ENCODE data around the gene TBC1D14.
"Not testable (repeated sequence)": the region's sequence is repeated elsewhere in the genome, so short reads cannot be mapped to it uniquely, and the experiment has no call there.

The TBC1D14 gene

DNA sequence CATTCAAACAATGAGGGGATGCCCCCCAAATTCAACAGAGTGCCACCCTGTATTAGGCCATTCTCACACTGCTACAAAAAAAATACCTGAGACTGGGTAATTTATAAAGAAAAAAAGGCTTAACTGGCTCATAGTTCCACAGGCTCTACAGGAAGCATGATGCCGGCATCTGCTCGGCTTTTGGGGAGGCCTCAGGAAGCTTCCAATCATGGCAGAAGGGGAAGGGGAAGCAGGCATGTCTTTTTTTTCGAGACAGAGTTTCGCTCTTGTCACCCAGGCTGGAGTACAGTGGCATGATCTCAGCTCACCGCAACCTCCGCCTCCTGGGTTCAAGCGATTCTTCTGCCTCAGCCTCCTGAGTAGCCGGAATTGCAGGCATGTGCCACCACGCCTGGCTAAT, 18.7 kb upstream of the TBC1D14 start:
- DNase-seq, result not testable (repeated sequence)

DNA sequence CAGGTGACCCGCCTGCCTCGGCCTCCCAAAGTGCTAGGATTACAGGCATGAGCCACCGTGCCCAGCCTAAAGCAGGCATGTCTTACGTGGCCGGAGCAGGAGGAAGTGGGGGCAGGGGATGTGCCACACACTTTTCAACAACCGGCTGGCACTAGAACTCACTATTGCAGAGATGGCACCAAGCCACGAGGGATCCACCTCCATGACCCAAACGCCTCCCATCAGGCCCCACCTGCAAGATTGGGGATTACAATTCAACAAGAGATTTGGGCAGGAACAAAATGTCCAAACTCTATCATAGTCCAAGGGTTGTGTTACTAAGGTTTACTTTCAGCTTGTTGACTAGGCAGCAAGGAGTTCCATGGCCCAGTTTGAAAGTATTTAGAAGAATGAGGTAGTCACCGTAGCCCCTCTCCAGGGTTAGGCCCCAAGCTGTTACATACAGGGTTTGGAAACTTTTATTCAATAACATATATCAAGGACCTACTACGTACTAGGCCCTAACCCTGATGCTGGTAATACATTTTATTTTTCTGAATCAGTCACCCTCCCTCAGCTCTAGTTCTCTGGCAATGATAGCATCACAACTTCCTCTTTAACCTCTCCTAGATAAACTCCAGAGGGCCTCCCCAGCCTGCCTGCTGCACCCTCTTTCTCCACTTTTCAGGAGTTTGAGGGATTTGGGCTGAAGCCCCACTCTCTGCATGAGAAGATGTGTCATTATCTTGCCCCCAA, 18.0 kb upstream of the TBC1D14 start:
- DNase-seq, result no peak

DNA sequence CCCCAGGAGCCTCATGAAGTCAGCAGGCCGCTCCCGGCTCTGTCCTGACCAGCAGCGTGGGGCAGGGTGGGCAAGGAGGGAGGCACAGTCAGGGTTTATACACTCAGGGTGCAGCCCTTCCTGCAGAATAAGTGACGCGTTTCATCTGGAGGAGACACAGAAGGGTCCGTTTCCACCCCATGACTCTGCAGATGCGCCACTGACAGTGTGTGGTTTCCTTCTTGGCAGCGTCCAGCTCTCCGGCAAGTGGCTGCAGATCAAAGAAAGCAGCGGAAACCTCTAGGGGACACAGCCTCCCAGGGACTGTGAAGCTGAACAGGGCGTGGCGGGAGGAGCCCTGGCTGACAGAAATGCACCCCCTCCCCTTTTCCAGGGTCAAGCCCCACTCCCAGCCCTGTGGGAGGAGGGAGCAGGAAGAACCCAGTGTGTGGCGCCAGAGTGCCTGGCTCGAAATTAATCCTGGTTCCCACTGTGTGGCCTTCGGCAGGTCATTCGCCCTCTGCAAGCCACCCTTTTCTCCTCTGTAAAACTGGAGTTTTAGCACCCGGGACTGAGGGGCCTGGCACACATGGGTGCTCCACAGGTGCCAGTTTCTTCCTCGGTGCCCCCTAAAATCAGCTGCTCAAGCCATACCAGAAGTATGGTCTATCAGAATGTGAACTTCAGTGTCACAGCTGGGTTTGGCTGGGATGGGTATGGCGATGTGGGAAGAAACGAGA, 17.3 kb upstream of the TBC1D14 start:
- DNase-seq, result peak; percentile 56

DNA sequence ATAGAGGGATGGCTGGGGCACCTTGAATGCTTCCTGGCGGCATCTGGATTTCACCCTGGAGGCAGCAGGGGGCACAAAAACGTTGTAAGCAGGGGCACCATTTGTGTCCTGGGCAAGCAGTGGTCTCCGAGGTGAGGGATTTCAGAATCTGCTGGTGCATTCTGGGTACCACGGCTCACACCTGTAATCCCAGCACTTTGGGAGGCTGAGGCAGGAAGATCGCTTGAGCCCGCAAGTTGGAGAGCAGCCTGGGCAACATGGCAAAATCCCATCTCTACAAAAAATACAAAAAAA, 16.8 kb upstream of the TBC1D14 start:
- no peak for DNase-seq

DNA sequence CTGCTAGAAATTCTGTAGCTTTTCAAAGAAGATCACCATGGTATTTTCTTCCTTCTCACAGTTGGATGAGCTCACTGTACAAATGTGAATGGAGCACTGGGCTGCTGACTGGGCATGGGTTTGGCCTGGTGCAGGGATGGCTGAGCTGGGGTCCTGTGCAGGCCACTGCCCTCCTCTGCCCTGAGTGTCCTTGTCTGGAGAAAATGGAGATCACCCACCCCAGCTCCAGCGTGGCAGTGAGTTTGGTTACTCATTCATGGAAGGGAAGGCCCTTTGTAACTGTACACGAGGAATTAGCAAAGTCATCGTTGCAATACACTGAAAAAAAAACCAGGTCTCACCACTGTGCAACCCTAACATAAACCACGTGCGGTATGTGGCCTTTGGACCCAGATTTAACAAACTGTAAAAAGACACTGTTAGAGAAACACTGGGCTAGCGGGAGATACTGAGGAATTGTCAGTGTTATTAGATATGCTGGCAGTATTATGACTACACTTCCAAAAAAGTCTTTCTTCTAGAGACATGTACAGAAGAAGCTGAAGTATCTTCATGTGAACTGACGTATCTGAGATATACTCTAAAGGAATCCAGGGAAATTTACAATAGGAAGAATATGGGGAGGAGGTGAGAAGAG, 16.1 kb upstream of the TBC1D14 start:
- DNase-seq, result no peak

DNA sequence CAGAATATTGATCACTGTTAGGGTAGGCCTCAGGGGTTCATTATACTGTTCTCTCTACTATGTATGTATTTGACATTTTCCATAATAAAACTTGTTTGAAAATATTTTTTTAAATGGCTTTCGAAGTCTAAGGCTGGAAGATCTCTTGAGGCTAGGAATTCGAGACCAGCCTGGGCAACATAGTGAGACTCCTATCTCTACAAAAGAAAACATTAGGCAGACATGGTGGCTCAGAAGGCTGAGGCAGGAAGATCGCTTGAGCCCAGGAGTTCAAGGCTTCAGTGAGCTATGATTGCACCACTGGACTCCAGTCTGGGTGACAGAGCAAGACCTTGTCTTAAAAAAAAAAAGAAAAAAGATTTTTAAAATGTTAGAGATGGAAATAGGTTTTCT, 15.5 kb upstream of the TBC1D14 start:
- no peak for DNase-seq

DNA sequence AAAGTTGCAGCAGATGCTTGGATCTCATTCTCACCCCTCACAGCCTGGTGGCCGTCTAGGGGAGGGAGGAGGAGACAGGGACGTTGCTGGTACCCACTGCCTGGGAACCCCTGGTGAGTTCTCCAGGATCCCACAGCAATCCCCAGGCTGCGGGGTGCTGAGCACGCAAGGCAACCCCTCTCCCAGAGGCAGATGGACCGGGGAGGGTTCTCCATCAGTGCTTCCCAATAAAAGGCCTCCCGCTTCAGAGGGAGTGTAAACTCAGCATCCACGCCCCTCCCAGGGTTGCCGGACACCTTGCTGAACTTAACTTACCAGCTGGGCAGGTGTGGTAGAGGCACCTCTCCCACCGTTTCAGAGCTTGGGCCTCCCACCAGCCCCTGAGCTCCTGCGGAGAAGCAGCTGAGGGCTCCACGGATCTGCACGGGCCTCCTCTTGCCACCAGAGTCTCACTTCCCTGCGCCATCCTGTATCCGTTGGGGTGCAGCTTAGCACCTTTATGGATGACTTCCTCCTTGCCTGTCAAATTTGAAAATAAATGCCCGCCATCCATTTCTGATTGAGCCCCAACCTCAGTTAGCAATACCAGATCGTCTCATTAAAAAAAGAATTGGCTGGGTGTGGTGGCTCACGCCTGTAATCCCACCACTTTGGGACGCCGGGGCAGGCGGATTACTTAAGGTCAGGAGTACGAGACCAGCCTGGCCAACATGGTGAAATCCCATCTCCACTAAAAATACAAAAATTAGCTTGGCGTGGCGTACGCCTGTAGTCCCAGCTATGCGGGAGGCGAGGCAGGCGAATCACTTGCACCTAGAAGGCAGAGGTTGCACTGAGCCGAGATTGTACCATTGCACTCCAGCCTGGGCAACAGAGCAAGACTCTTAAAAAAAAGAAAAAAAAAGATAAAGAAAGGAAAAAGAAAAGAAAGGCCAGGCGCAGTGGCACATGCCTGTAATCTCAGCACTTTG, 14.8 kb upstream of the TBC1D14 start:
- no peak for DNase-seq

DNA sequence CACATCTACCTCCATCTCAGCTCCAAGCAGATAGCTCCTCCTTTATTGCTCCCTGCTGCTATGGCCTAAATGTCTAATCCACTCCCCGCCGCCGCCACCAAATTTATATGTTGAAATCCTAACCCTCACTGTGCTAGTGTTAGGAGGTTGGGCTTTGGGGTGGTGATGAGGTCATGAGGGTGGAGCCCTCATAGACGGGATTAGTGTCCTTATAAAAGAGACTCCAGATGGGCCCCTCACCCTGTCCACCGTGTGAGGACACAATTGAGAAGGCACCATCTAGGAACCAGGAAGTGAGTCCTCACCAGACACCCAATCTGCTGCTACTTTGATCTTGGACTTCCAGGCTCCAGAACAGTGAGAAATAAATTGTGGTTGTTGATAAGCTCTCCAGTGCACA, 13.6 kb upstream of the TBC1D14 start:
- no peak for DNase-seq

DNA sequence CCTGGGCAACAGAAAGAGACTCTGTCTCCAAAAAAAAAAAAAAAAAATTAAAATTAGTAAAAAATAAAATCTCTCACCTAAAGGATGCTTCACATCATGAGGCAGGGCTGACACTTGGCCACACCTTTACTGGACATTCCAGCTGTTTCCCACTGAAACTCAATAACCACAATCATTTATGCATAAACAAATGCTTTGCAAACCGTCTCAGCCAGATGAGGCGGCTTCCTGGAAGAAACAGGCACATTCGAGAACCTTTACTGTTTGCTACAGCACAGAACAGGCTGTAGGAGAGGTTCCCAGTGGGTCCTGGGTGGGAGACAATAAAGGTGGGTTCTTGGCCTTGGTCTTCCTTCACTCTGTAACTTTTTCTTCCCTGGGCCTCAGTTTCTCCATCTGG, 10.9 kb upstream of the TBC1D14 start:
- no peak for DNase-seq

DNA sequence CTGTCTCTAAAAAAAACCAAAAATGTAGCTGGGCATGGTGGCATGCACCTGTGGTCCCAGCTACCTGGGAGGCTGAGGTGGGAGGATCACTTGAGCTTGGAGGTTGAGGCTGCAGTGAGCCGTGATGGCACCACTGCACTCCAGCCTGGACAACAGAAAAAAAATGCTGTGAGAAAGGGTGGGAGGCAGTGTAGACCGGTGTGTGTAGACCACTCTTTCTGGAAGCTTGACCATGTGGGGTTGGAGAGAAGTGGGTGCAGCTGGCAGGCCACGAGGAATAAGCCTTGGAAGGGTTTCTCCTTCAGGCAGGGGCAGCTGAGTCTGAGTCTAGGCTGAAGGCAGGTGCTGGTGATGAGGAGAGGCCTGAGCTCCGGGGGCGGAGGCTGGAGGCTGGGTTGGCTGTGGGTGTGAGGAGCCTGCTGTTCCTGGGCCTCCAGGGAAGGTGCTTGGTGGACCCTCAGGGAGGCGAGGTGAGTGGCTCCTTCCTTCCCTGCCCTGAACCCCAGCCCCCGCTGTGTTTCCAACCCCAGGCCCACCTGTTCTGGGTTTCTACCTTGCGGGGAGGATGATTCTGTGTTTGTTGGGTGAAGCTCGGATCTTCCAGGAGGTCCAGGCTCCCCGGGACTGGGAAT, 9.3 kb upstream of the TBC1D14 start:
- no peak for DNase-seq

DNA sequence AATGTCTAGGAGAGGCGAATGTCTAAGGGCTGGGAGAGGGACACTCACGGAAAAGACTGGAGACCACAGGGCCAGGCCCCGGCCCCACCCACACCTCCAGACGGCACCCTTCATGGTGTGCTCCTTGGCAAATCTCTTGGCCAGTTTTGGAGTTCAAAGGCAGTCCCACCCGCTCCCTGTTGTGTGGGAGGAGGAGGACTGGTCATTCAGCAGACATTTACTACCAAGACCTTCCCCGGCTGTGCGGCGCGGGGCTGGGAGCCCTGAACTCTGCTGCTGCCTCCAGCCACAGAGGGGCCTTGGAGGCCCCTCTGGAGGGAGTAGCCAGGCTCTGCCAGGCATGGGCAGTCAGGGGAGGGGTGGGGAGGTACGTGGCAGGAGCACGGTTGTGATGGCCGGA, 8.7 kb upstream of the TBC1D14 start:
- DNase-seq, result no peak

DNA sequence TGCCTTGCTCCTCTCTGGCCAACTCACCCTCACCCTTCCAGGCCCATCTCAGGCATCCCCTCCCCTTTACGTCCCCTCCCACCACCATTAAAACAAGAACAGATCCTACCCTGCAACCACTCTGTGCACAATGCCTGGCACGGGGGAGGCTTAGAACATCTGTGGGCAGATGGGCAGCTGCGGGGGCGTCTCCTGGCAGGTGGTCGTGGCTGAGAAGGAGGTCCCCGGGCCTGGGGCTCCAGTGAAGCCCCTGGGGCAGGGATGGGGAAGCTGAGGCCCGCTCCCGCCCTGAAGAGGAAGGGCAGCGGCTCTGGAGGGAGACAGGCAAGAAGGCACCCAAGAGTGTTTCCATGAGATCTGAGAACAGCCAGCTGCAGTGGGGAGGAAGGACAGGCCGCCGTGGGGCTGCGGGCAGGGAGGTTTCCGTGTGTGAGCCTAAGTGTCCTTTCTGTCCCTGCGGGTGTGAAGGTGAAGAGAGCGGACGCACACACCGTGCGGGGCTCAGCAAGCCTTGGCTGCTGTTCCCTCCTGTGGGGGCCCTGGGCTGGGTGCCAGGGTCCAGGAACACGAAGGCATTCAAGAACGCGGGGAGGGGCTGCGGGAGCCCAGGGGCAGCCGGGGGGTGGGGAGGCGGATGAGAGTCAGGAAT, 7.8 kb upstream of the TBC1D14 start:
- DNase-seq, result no peak

DNA sequence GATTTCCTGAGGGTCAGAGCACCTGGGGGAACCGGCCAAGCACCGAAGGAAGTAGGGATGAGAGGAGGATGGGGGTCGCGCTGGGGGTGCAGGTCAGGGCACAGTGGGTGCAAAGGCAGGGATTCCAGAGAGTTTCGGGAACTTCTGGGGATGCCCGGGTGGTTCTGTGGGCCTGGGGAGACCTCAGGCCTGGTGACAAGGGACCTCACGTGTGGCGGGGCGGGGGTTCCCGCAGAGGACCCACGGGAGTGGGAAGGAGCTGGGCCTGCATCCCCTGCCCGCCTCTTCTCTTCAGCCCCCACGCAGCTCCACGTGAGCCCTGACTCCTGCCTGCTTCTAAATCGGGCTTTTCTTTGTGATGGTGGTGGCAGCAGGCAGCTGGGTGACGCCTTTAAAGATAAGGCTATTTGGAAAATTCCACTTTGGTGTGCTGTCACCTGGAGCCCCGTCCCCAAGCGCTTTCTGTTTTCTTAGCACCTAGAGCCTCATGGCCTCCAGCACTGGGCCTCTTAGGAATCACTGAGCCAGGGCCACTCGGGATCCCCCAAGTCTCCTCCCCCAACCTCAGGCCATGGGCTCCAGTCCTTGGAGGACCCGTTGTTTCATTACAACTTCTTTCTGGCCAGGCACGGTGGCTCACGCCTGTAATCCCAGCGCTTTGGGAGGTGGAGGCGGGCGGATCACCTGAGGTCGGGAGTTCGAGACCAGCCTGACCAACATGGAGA, 7.1 kb upstream of the TBC1D14 start:
- DNase-seq, result no peak

DNA sequence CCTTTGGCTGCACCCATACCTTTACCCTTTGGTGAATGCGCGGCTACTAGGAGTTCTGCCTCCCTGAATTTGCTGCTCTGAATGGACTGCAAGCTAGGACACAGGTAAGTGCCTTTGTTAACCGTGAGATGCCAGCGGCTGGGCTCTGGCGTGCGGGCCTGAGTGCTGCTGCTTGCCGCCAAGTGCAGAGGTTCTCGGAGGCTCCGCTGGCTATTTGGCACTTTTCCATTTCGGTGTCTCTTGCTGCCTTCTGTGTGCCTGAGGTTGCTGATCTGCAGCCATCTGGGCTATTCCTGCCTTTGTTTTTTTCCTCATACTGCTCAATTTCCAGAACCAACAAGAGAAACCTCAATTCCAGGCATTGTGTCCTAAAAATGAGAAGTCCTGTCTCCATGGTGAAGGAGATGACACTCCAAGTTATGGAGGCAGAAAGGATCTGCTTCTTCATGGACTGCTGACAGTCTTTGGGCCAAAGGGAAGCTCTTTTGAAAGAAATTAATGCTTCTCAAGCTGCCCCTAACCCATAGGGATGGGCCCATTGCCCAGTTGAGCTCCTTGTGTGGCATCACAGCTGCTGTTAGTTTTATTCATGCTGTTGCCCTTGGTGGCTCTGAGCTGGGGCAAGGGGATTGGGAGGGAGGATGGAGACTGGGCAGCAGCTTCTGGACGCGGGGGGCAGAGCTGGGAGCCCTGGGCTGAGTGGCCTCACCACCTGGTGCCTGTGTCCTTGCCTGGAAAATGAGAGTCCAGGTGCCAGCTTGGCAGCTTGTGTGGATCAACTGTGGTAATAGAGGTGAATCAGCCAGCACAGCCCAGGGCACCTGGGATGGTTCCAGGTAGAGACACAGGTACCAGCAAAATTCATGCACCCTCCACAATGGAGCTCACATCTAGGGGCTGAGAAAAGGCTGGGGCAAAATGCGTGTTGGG, 3.8 kb upstream of the TBC1D14 start:
- DNase-seq, result no peak

DNA sequence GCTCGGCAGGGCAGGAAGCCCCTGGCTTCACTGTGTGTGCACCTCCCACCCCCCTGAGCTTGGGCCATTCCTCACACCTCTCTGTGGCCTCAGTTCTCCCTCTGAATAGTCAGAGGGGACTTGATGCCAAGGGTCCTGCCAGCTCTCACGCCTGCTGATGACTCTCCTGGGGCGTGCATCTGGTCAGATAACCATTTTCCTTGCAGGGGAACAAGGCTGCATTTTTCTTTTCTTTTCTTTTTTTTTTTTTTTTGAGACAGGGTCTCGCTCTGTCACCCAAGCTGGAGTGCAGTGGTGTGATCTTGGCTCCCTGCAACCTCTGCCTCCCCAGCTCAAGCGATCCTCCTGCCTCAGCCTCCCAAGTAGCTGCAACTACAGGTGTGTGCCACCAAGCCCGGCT, 3.1 kb upstream of the TBC1D14 start:
- not testable (repeated sequence) for DNase-seq

DNA sequence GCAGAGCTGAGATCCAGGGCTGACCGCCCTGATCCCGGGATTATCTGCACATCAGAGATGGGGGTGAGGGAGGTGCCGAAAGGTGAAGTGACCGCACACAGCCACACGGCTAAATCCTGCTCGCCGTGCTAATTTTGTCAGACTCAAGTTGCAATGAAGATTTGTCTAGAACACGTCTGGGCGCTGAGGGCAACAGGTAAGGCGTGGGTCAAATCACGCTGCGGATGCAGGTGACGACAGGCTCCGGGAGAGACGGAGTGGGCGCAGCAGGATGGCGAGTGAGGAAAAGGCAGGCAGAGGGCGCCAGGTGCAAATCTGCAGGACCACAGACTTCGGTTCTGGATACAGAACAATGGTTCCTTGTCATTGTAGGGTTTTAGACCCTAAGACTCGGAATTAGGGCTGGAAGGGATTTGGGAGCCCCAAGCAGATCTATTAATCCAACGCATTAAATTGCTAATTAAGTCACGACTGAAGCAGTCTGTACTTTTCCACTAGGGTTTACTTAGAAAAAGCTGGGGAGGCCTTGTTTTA, 1.9 kb upstream of the TBC1D14 start:
- no peak for DNase-seq

DNA sequence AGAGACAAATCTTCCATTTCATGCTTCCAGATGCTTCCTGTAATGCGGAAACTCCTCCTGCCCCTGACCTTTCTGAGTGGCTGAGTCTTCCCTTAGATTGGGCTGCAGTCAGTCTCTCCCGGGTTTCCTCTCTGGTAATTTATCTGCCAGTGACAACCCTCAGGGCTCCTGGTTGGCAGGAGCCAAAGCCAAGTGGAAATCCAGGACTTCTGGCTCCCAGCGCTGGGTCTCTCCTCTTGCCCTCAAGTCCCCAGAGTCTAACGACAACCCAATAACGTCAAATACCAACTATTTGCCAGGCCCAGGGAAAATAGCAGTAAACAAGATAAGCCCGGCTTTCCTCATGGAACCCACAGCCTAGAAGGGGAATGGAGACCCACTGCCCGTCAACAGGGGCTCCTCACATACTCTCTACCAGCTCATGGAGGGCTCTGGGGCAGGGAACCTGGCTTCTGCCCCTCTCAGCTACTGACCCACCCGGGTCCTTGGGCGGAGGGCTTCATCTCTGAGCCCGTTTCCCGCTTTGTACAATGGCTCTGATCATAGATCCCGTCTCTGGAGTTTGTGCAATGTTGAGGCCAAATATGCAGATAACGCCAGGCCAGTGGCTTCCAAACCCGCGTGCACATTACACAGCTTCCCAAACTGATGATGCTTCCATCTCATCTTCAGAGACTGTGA, 1.1 kb upstream of the TBC1D14 start:
- no peak for DNase-seq

DNA sequence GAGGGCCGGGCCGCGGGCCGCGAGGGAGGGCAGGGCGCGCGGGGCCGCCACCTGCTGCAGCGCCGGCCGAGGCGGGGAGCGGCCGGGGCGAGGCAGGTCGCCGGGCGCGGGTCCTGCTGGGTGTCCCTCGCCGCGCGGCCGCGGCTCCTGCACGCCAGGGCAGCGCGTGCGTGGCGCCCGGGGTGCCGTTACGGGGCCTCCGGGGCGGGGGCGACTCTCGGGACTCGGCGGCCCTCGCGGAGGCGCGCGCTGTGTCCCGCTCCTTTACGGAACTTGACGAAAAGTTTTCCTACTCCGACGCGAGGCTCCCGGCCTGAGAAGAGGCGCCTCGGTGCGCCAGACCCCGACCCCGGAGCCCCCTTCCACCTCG, 329 bp downstream of the TBC1D14 start:
- peak; percentile 21 for DNase-seq

DNA sequence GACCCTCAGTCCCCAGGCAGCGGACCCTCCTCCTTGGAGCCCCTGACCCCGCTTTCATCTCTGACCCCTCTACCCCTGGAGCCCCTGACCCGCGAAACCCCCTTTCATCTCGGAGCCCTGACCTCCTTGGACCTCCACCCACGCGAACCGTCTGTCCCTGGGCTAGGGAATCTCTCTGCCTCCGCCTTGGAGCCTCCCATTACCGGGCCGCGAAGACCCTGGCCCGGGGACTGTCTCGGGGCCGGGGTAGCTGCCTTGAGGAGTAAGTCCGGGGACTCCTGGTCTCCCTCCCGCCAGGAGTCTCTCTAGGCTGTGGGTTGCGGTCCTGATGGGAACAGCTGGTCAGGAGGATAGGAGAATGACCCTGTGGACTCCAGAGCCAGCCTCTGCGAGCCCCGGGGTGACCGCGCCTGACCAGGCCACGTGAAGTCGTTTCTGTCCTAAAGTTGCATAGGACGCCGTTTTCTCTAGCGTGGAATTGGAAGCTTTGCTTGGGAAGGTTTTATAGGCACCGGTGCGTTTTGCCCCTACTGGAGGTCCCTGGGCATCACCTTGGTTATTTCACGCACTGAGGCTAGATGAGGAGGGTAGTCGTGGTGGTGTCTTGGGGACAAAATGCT, 824 bp downstream of the TBC1D14 start:
- DNase-seq, result peak; percentile 56
